ENCODE results near the gene RFTN2. TPM values are rescaled to one million over a fixed set of nuclear protein-coding genes. Genes with fewer than 3 reads are reported as not detected.
A peak's percentile ranks its signal among the peaks of the same experiment; 100 is the strongest.

The RFTN2 gene
- polyA plus RNA-seq, 1 of the 3 experiments (the other 2 are of a cell fraction): 0.05 TPM

DNA sequence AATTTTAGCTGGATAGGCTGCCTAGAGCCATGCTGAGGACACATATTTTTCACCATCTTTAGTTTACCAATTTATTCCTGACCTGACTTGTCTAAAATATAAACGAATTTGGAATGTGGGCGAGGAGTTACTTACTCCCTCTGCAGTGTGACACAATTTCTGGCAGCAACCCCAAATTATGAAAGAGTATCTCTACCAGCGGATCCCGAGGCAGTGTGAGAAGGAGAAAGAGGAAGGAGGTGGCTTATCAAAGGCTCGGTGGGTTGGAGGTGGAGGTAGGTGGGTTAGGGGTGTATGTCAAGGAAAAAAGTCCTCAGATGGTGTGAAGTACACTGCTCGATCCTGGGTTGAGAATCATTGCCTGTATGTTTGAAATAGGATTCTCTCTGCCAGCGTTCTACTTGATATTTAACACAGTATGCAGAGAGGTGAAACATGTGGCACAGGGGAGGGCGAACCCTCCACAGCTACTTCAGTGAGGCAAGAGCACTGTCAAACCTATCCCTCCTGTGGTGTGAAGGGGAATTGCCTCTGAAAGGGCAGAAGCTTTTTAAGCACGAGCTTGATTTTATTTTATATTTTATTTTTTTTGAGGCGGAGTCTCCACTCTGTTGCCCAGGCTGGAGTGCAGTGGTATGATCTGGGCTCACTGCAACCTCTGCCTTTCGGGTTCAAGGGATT is 76.0 kb downstream of the RFTN2 start:
- Histone ChIP-seq H3K36me3 (replicated peaks in 1 of 2; ENCODE audit: control insufficient read depth in 1 of 2, insufficient read depth in 2 of 2, low read length in 1 of 2) (no peaks in the 10 kb centered on the region), H3K4me2 (no peak overlapping the region), H4K20me1 (ENCODE audit: insufficient read depth) (no peaks in the 10 kb centered on the region), H3K27ac (ENCODE audit: low read depth in 2 of 2, low read length in 1 of 2) (no peak overlapping the region), H3K9me2 (no peaks in the 10 kb centered on the region), H2AFZ (ENCODE audit: low read depth) (no peak overlapping the region), H3K27me3 (ENCODE audit: insufficient read depth) (no peaks in the 10 kb centered on the region), H3K4me3 (ENCODE audit: low read depth in 2 of 2, low read length in 1 of 2) (no peak overlapping the region), H3K79me2 (ENCODE audit: insufficient read depth) (no peaks in the 10 kb centered on the region), H3K4me1 (ENCODE audit: control insufficient read depth in 1 of 2, insufficient read depth in 2 of 2, low read depth in 1 of 2, low read length in 1 of 2) (no peaks in the 10 kb centered on the region), H3K9ac (no peak overlapping the region), H3F3A (replicated peaks; ENCODE audit: insufficient read depth) (no peaks in the 10 kb centered on the region), H3K9me3 (no peaks in the 10 kb centered on the region)
- TF ChIP-seq CTCF (IDR thresholded peaks at IDR 0.05) (peak; percentile 33; the same call in 1 of the 2 replicates), PBX3 (IDR thresholded peaks at IDR 0.05) (no peak)
- CTCF ChIA-PET: interaction anchor here (0.7 to 1.0 kb wide), 2 partner anchors 44 to 100 kb away, joined by 3 to 4 read pairs; partner anchors contain the start of genes HSPD1 and HSPE1
- 57% methylated on average over 11 of the region's 11 CpGs for WGBS (ENCODE audit: low lambda C conversion rate)
- POLR2A ChIA-PET: no interaction called here
- DNase-seq: peak; percentile 48

DNA sequence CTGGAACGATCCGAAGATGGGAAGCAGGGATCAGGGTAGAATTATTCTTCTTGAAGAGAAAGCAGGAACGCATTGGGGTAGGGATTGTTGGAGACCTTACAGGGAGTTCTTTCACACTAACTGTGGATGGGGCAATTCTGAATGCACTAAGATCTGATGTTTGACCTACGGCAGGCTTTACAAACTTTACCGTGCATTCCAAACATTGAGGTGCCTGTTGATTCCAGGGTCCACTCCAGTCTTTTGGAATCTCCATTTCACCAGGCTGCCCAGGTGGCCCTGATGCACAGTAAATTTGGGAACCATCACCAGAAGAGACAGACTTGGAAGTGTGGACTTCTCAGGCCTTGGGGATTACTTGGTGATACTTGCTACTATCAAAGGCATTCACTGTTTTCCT is 76.9 kb downstream of the RFTN2 start:
- H3K9me2 ChIP-seq: no peaks in the 10 kb centered on the region
- H4K20me1 ChIP-seq (ENCODE audit: insufficient read depth): no peaks in the 10 kb centered on the region
- H3K9ac ChIP-seq: no peak overlapping the region
- H3F3A ChIP-seq (replicated peaks; ENCODE audit: insufficient read depth): no peaks in the 10 kb centered on the region
- H3K79me2 ChIP-seq (ENCODE audit: insufficient read depth): no peaks in the 10 kb centered on the region
- H3K4me2 ChIP-seq: no peak overlapping the region
- no peak overlapping the region for H3K27ac ChIP-seq (ENCODE audit: low read depth in 2 of 2, low read length in 1 of 2)
- no peaks in the 10 kb centered on the region for H3K4me1 ChIP-seq (ENCODE audit: control insufficient read depth in 1 of 2, insufficient read depth in 2 of 2, low read depth in 1 of 2, low read length in 1 of 2)
- WGBS (ENCODE audit: low lambda C conversion rate): 96% methylated on average over 5 of the region's 5 CpGs
- POLR2A ChIA-PET: no interaction called here
- H3K36me3 ChIP-seq (replicated peaks in 1 of 2; ENCODE audit: control insufficient read depth in 1 of 2, insufficient read depth in 2 of 2, low read length in 1 of 2): no peaks in the 10 kb centered on the region
- no peaks in the 10 kb centered on the region for H3K27me3 ChIP-seq (ENCODE audit: insufficient read depth)
- CTCF ChIA-PET: no interaction called here
- H3K9me3 ChIP-seq: no peaks in the 10 kb centered on the region
- no peak for DNase-seq
- H3K4me3 ChIP-seq (ENCODE audit: low read depth in 2 of 2, low read length in 1 of 2): no peak overlapping the region
- no peak overlapping the region for H2AFZ ChIP-seq (ENCODE audit: low read depth)
- TF ChIP-seq EP300 (IDR thresholded peaks at IDR 0.05; ENCODE audit: borderline replicate concordance in 1 of 2, low read depth in 1 of 2, low read length in 1 of 2): no peak
- no peak for TF ChIP-seq FOXJ3 (CRISPR knock-in tag; IDR thresholded peaks at IDR 0.05)
- TF ChIP-seq TEAD4 (IDR thresholded peaks at IDR 0.05; ENCODE audit: borderline replicate concordance, insufficient read depth): no peak
- TF ChIP-seq TAF1 (IDR thresholded peaks at IDR 0.05; ENCODE audit: borderline replicate concordance, low read depth, low read length): no peak
- no peak for TF ChIP-seq JUND (IDR thresholded peaks at IDR 0.05)
- TF ChIP-seq SIN3A (IDR thresholded peaks at IDR 0.05; ENCODE audit: borderline replicate concordance, low read depth, low read length): no peak
- no peak for TF ChIP-seq MXI1 (IDR thresholded peaks at IDR 0.05; ENCODE audit: low read depth, low read length)
- no peak for TF ChIP-seq TCF12 (IDR thresholded peaks at IDR 0.05)
- TF ChIP-seq, protein P1, sequence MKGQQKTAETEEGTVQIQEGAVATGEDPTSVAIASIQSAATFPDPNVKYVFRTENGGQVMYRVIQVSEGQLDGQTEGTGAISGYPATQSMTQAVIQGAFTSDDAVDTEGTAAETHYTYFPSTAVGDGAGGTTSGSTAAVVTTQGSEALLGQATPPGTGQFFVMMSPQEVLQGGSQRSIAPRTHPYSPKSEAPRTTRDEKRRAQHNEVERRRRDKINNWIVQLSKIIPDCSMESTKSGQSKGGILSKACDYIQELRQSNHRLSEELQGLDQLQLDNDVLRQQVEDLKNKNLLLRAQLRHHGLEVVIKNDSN (IDR thresholded peaks at IDR 0.05; ENCODE audit: borderline replicate concordance, low read depth): no peak
- TF ChIP-seq MEF2A (IDR thresholded peaks at IDR 0.05; ENCODE audit: borderline replicate concordance, low read depth): no peak
- TF ChIP-seq POLR2AphosphoS5 (IDR thresholded peaks at IDR 0.05; ENCODE audit: low read depth, low read length): no peak
- TF ChIP-seq, protein P2, sequence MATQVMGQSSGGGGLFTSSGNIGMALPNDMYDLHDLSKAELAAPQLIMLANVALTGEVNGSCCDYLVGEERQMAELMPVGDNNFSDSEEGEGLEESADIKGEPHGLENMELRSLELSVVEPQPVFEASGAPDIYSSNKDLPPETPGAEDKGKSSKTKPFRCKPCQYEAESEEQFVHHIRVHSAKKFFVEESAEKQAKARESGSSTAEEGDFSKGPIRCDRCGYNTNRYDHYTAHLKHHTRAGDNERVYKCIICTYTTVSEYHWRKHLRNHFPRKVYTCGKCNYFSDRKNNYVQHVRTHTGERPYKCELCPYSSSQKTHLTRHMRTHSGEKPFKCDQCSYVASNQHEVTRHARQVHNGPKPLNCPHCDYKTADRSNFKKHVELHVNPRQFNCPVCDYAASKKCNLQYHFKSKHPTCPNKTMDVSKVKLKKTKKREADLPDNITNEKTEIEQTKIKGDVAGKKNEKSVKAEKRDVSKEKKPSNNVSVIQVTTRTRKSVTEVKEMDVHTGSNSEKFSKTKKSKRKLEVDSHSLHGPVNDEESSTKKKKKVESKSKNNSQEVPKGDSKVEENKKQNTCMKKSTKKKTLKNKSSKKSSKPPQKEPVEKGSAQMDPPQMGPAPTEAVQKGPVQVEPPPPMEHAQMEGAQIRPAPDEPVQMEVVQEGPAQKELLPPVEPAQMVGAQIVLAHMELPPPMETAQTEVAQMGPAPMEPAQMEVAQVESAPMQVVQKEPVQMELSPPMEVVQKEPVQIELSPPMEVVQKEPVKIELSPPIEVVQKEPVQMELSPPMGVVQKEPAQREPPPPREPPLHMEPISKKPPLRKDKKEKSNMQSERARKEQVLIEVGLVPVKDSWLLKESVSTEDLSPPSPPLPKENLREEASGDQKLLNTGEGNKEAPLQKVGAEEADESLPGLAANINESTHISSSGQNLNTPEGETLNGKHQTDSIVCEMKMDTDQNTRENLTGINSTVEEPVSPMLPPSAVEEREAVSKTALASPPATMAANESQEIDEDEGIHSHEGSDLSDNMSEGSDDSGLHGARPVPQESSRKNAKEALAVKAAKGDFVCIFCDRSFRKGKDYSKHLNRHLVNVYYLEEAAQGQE (IDR thresholded peaks at IDR 0.05; ENCODE audit: low read depth, low read length): no peak
- no peak for TF ChIP-seq RFX5 (IDR thresholded peaks at IDR 0.05; ENCODE audit: low read length)
- no peak for TF ChIP-seq SMC3 (IDR thresholded peaks at IDR 0.05; ENCODE audit: low read depth, low read length)
- no peak for TF ChIP-seq GABPA (IDR thresholded peaks at IDR 0.05; ENCODE audit: low read depth)
- no peak for TF ChIP-seq NRF1 (IDR thresholded peaks at IDR 0.05; ENCODE audit: low read depth, low read length)
- no peak for TF ChIP-seq RXRA (IDR thresholded peaks at IDR 0.05; ENCODE audit: borderline replicate concordance, low read depth)
- TF ChIP-seq, protein P3, sequence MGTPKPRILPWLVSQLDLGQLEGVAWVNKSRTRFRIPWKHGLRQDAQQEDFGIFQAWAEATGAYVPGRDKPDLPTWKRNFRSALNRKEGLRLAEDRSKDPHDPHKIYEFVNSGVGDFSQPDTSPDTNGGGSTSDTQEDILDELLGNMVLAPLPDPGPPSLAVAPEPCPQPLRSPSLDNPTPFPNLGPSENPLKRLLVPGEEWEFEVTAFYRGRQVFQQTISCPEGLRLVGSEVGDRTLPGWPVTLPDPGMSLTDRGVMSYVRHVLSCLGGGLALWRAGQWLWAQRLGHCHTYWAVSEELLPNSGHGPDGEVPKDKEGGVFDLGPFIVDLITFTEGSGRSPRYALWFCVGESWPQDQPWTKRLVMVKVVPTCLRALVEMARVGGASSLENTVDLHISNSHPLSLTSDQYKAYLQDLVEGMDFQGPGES (IDR thresholded peaks at IDR 0.05; ENCODE audit: low read depth, low read length): no peak

Measured in SK-N-SH (cell line).